ENCODE data around the gene MRFAP1L1. TPM values are rescaled to one million over a fixed set of nuclear protein-coding genes. Genes with fewer than 3 reads are reported as not detected.

MRFAP1L1 gene
- total and polyA plus RNA-seq, 2 donors (not counting 3 experiments of a cell fraction or from before 2014, with no cell fraction given): 28.7 to 42.0 TPM

- FAIRE-seq (no peak), DNase-seq (ENCODE audit: low read depth, low spot score) (no peak)
- Histone ChIP-seq H2AFZ (ENCODE audit: low read depth, low read length) (no peak overlapping the region), H3K9me3 (replicated peaks; ENCODE audit: control insufficient read depth, insufficient read depth, low read length) (no peaks in the 10 kb centered on the region), H3K27ac (ENCODE audit: insufficient read depth, low read depth, low read length) (no peak overlapping the region), H3K4me2 (ENCODE audit: insufficient read depth, low read length) (no peak overlapping the region), H4K20me1 (replicated peaks; ENCODE audit: control insufficient read depth, extremely low read depth, insufficient read depth, low read length) (no peaks in the 10 kb centered on the region), H3K79me2 (ENCODE audit: control insufficient read depth, insufficient read depth, low read length) (no peaks in the 10 kb centered on the region), H3K9me1 (replicated peaks; ENCODE audit: control insufficient read depth, extremely low read depth, insufficient read depth, low read length) (no peaks in the 10 kb centered on the region), H3K36me3 (ENCODE audit: control insufficient read depth in 2 of 2, extremely low read depth in 1 of 2, insufficient read depth in 2 of 2, low read length in 2 of 2) (no peaks in the 10 kb centered on the region), H3K9ac (replicated peaks; ENCODE audit: extremely low read depth, insufficient read depth, low read length) (no peak overlapping the region), H3K4me3 (replicated peaks in 1 of 3; ENCODE audit: insufficient read depth in 1 of 3, low read depth in 1 of 3, low read length in 3 of 3) (no peak overlapping the region), H3K27me3 (ENCODE audit: control insufficient read depth in 2 of 2, insufficient read depth in 2 of 2, low read length in 2 of 2) (no peaks in the 10 kb centered on the region), H3K4me1 (ENCODE audit: control insufficient read depth, extremely low read depth, insufficient read depth, low read length) (peaks cover 3% of the 10 kb centered on the region)
- TF ChIP-seq MYC (IDR thresholded peaks at IDR 0.05; ENCODE audit: low read depth, low read length) (no peak), EZH2 (IDR thresholded peaks at IDR 0.05; ENCODE audit: borderline replicate concordance, low read depth, low read length, severe bottlenecking) (no peak), JUN (IDR thresholded peaks at IDR 0.05; ENCODE audit: borderline replicate concordance, insufficient read depth, insufficient read length, low read depth) (no peak), MAX (IDR thresholded peaks at IDR 0.05; ENCODE audit: insufficient read depth, insufficient read length) (no peak), GATA2 (IDR thresholded peaks at IDR 0.05; ENCODE audit: insufficient read depth, insufficient read length, low read depth, low read length) (no peak), POLR2A (IDR thresholded peaks at IDR 0.05; ENCODE audit: low read depth, low read length) (no peak), POLR2AphosphoS5 (IDR thresholded peaks at IDR 0.05; ENCODE audit: insufficient read depth, low read depth, low read length) (no peak), FOS (IDR thresholded peaks at IDR 0.05; ENCODE audit: borderline replicate concordance, insufficient read depth, low read length) (no peak), CTCF (IDR thresholded peaks at IDR 0.05; ENCODE audit: extremely low read depth in 1 of 2, insufficient read depth in 1 of 2, low read depth in 1 of 2, low read length in 2 of 2) (no peak)
- intact Hi-C loops (cut with micrococcal nuclease): no loop called here
- dilution Hi-C loops (cut with MboI; ENCODE audit: extremely low pct_ligation_motif_present, low sequenced_read_pairs): no loop called here
- POLR2A ChIA-PET: no interaction called here
- CTCF ChIA-PET: interaction anchor here (1.0 to 2.9 kb wide), 2 partner anchors 9 to 145 kb away, joined by 3 to 15 read pairs; no protein-coding TSS in a partner anchor
- no TSS peak for BruUV-seq (replicated peaks)
Measured at GRCh38 chr4:6728320-6729029, 18.8 kb upstream of the MRFAP1L1 start.

Measured in endothelial cell of umbilical vein (primary cell).